Measurements from ENCODE around the gene VPS4A.

Gene VPS4A

GRCh38 chr16:69307856-69308255 is 3.3 kb upstream of the VPS4A start:
- DNase-seq: no peak

GRCh38 chr16:69309316-69309715 is 1.8 kb upstream of the VPS4A start:
- DNase-seq: no peak

- DNase-seq: peak; percentile 29
Observed at GRCh38 chr16:69311533-69312387, 610 bp downstream of the VPS4A start.

GRCh38 chr16:69313469-69313868 is 2.3 kb downstream of the VPS4A start:
- no peak for DNase-seq

- no peak for DNase-seq
Observed at GRCh38 chr16:69314534-69314933, 3.4 kb downstream of the VPS4A start.

- no peak for DNase-seq
Observed at GRCh38 chr16:69315486-69316311, 4.5 kb downstream of the VPS4A start.

- DNase-seq: no peak
Observed at GRCh38 chr16:69316595-69317034, 5.5 kb downstream of the VPS4A start.

- DNase-seq: no peak
Observed at GRCh38 chr16:69318177-69318910, 7.2 kb downstream of the VPS4A start.

GRCh38 chr16:69318911-69319289 is 7.8 kb downstream of the VPS4A start:
- DNase-seq: no peak

- no peak for DNase-seq
Observed at GRCh38 chr16:69319381-69319780, 8.2 kb downstream of the VPS4A start.

GRCh38 chr16:69319826-69320739 is 8.9 kb downstream of the VPS4A start:
- DNase-seq: no peak

GRCh38 chr16:69320740-69321073 is 9.6 kb downstream of the VPS4A start:
- no peak for DNase-seq

- no peak for DNase-seq
Observed at GRCh38 chr16:69321080-69321479, 9.9 kb downstream of the VPS4A start.

GRCh38 chr16:69322343-69322742 is 11.2 kb downstream of the VPS4A start:
- no peak for DNase-seq

GRCh38 chr16:69323415-69323814 is 12.3 kb downstream of the VPS4A start:
- DNase-seq: no peak

GRCh38 chr16:69324013-69324531 is 12.9 kb downstream of the VPS4A start:
- no peak for DNase-seq

- no peak for DNase-seq
Observed at GRCh38 chr16:69324585-69325253, 13.6 kb downstream of the VPS4A start.

- DNase-seq: no peak
Observed at GRCh38 chr16:69325784-69326171, 14.6 kb downstream of the VPS4A start.

GRCh38 chr16:69326172-69326873 is 15.2 kb downstream of the VPS4A start:
- no peak for DNase-seq

GRCh38 chr16:69327585-69328310 is 16.6 kb downstream of the VPS4A start:
- no peak for DNase-seq
